DND-41 (cell line): ENCODE results near the gene ACER3.
"Not testable (repeated sequence)": the region's sequence is repeated elsewhere in the genome, so short reads cannot be mapped to it uniquely, and the experiment has no call there.

ENCODE experiments used
- ATAC-seq: fragments of 200-7000 bp; cut with Tn5 transposase; 3 replicates; pipeline ENCODE4 v1.9.1; 2021; ENCODE audit warnings: low read depth; ENCODE audit not compliant: insufficient read depth
- DNase-seq: peaks from one replicate; pipeline ENCODE4 v3.0.0-alpha.2; 2020
- H2AFZ ChIP-seq: 2 replicates; pipeline ENCODE4 v1.6.0; 2012; ENCODE audit warnings: low read depth, low read length
- H3K27ac ChIP-seq: 2 replicates; pipeline ENCODE4 v1.5.1; 2012; ENCODE audit warnings: low read length, inconsistent platforms
- H3K27me3 ChIP-seq: fragments of 200-600 bp; sonication (generic); 2 replicates; pipeline ENCODE4 v1.6.0; 2012; ENCODE audit warnings: low read length, mild to moderate bottlenecking, inconsistent platforms; ENCODE audit not compliant: insufficient read depth, poor library complexity
- H3K36me3 ChIP-seq: 2 replicates; pipeline ENCODE4 v1.5.1; 2012; ENCODE audit warnings: low read length, inconsistent platforms; ENCODE audit not compliant: insufficient read depth
- H3K4me1 ChIP-seq: 2 replicates; pipeline ENCODE4 v1.5.1; 2012; ENCODE audit warnings: mild to moderate bottlenecking, low read length; ENCODE audit not compliant: insufficient read depth
- H3K4me2 ChIP-seq: 2 replicates; pipeline ENCODE4 v1.6.0; 2012; ENCODE audit warnings: mild to moderate bottlenecking, moderate library complexity, low read length, inconsistent platforms; ENCODE audit not compliant: insufficient read depth
- H3K4me3 ChIP-seq, 2 experiments: fragments of 200-600 bp in 1 of 2; shearing (Covaris generic) in 1 of 2; 2 replicates each; pipeline ENCODE4 v1.5.1; 2012 to 2016; ENCODE audit warnings: inconsistent platforms in 2 of 2, low read length in 2 of 2, mild to moderate bottlenecking in 2 of 2, low read depth in 1 of 2, moderate library complexity in 1 of 2
- H3K79me2 ChIP-seq: 2 replicates; pipeline ENCODE4 v1.6.0; 2012; ENCODE audit warnings: low read length, inconsistent platforms; ENCODE audit not compliant: insufficient read depth
- H3K9ac ChIP-seq: 2 replicates; pipeline ENCODE4 v1.6.0; 2012; ENCODE audit warnings: low read depth, mild to moderate bottlenecking, inconsistent platforms, low read length, moderate library complexity
- H3K9me3 ChIP-seq: 2 replicates; pipeline ENCODE4 v1.5.1; 2012; ENCODE audit warnings: low read length, moderate library complexity, mild to moderate bottlenecking, inconsistent platforms; ENCODE audit not compliant: insufficient read depth, severe bottlenecking
- H4K20me1 ChIP-seq: 2 replicates; pipeline ENCODE4 v1.6.0; 2012; ENCODE audit warnings: low read length; ENCODE audit not compliant: insufficient read depth
- EZH2 ChIP-seq: IDR thresholded peaks from 3 replicates; pipeline ENCODE4 v1.6.1; 2012; ENCODE audit warnings: borderline replicate concordance, low read depth, mild to moderate bottlenecking, moderate library complexity, low read length, inconsistent platforms; ENCODE audit not compliant: severe bottlenecking
- TF ChIP-seq, protein P1 (sequence below): IDR thresholded peaks from 2 replicates; pipeline ENCODE4 v1.5.1; 2012; ENCODE audit warnings: borderline replicate concordance, low read length, moderate library complexity, mild to moderate bottlenecking; ENCODE audit not compliant: poor library complexity, severe bottlenecking; ENCODE audit errors: extremely low read depth

Gene ACER3

DNA sequence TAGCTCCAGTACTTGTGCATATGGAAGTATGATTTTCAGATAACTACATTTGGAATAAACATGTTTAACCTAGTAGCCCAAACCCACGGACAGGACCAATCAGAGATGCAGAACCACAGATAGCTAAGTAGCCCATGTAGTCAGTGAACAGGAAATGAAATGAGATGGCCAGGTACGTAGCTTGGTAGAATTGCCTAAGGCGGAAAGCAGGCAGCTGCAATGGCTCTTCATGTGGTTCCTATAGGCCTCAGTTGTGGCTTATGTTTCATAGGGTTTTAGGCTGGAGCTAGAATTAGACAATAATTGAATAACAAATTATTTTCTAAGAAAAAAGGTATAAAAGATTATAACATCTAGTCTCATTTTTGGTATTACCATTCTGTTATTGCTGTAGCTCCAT lies 87.1 kb downstream of the ACER3 start:
- DNase-seq, result no peak
- no peak overlapping the region for H2AFZ ChIP-seq
- H3K9ac ChIP-seq, result no peak overlapping the region
- H3K79me2 ChIP-seq, result no peaks in the 10 kb centered on the region
- TF ChIP-seq, protein P1, sequence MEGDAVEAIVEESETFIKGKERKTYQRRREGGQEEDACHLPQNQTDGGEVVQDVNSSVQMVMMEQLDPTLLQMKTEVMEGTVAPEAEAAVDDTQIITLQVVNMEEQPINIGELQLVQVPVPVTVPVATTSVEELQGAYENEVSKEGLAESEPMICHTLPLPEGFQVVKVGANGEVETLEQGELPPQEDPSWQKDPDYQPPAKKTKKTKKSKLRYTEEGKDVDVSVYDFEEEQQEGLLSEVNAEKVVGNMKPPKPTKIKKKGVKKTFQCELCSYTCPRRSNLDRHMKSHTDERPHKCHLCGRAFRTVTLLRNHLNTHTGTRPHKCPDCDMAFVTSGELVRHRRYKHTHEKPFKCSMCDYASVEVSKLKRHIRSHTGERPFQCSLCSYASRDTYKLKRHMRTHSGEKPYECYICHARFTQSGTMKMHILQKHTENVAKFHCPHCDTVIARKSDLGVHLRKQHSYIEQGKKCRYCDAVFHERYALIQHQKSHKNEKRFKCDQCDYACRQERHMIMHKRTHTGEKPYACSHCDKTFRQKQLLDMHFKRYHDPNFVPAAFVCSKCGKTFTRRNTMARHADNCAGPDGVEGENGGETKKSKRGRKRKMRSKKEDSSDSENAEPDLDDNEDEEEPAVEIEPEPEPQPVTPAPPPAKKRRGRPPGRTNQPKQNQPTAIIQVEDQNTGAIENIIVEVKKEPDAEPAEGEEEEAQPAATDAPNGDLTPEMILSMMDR, result no peak
- no peak for TF ChIP-seq EZH2
- H4K20me1 ChIP-seq, result no peaks in the 10 kb centered on the region
- no peaks in the 10 kb centered on the region for H3K27me3 ChIP-seq
- no peaks in the 10 kb centered on the region for H3K4me1 ChIP-seq
- no peak overlapping the region for H3K4me3 ChIP-seq
- H3K27ac ChIP-seq, result no peak overlapping the region
- H3K4me2 ChIP-seq, result no peak overlapping the region
- peaks cover 7% of the 10 kb centered on the region for H3K9me3 ChIP-seq
- ATAC-seq, result peak; percentile 69
- no peaks in the 10 kb centered on the region for H3K36me3 ChIP-seq

DNA sequence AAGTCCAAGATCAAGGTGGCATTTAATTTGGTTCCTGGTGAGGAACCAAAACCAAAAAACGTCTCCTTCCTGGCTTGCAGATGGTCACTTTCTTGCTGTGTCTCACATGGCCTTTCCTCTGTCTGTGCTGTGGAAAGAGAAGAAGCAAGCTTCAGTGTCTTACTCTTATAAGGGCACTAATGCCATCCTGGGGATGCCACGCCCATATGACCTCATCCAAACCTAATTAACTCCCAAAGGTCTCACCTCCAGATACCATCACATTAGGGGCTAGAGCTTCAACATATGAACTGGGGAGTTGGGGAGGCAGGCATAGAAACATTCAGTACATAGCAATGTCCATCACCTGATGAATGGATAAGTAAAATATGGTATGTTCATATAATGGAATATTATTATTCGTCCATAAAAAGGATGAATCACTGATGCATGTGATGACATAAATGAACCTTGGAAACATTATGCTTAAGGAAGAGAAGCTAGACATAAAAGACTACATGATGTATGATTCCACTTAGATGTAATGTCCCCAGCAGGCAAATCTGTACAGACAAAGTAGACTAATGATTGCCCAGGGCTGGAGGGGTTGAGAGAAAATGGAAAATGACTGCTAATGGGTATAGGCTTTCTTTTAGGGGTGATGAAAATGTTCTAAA lies 94.9 kb downstream of the ACER3 start:
- no peak for ATAC-seq
- TF ChIP-seq, protein P1, result no peak

DNA sequence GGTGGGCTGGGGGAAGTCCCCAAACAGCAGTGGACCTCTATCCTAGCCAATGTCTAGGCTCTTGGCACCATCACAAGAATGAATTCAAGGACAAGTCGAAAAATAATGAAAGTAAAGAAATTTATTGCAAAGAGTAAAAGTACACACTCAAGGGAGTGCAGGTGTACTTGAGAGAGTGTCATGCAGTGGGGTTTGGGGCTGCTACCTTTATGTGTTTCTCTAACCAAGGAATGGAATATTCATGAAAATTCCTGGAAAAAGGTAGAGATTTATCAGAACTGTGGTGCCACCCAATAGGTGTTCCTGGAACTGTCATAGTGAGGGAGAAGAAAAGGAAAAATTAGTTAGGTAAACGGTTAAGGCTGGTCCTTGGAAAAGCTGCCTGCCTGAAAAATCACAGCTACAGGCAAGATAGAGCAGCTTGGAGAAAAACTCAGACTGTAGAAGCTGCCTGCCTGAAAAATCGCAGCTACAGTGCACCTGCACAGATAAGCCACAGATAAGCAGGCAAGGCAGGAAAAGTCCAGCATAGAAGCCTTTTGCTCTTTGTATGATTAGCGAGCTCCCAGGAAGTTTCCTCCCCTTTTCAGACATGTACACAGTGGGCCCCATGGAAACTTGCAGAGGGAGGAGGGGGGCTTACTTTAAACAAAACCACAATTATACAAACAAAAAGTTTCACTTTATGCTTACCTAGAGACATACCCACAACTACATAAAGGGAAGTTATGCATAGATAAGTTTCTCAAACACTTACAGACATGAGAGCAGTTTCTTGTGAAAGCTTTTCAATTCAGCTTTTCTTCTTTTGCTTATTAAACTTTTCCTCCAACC lies 102.1 kb downstream of the ACER3 start:
- Histone ChIP-seq H4K20me1 (0 out of 2 replicates have a peak, but pooled peaks cover 6% of the 10 kb centered on the region), H3K4me3 (0 out of 4 replicates have a peak overlapping the region, but pooled peaks of 1 of the 2 experiments have one; percentile 10), H3K27me3 (no peaks in the 10 kb centered on the region), H3K79me2 (no peaks in the 10 kb centered on the region), H3K27ac (peak overlapping the region; percentile 40), H3K4me2 (peak overlapping the region; percentile 55), H2AFZ (no peak overlapping the region), H3K36me3 (peaks cover 9% of the 10 kb centered on the region; the same call in 1 of the 2 replicates), H3K9me3 (no peaks in the 10 kb centered on the region), H3K4me1 (peaks cover 19% of the 10 kb centered on the region), H3K9ac (no peak overlapping the region)
- TF ChIP-seq, protein P1, result no peak
- no peak for TF ChIP-seq EZH2
- peak; percentile 98 for ATAC-seq
- DNase-seq, result peak; percentile 77

More for the DNA sequence above, 94.9 kb downstream of the ACER3 start:
- Histone ChIP-seq H3K79me2 (no peaks in the 10 kb centered on the region), H3K9ac (no peak overlapping the region), H3K27me3 (no peaks in the 10 kb centered on the region), H3K4me3 (no peak overlapping the region), H3K36me3 (peaks cover 1% of the 10 kb centered on the region; the same call in 1 of the 2 replicates), H3K9me3 (no peaks in the 10 kb centered on the region), H2AFZ (no peak overlapping the region), H3K4me1 (no peaks in the 10 kb centered on the region), H4K20me1 (no peaks in the 10 kb centered on the region), H3K4me2 (no peak overlapping the region), H3K27ac (no peak overlapping the region)
- no peak for DNase-seq

DNA sequence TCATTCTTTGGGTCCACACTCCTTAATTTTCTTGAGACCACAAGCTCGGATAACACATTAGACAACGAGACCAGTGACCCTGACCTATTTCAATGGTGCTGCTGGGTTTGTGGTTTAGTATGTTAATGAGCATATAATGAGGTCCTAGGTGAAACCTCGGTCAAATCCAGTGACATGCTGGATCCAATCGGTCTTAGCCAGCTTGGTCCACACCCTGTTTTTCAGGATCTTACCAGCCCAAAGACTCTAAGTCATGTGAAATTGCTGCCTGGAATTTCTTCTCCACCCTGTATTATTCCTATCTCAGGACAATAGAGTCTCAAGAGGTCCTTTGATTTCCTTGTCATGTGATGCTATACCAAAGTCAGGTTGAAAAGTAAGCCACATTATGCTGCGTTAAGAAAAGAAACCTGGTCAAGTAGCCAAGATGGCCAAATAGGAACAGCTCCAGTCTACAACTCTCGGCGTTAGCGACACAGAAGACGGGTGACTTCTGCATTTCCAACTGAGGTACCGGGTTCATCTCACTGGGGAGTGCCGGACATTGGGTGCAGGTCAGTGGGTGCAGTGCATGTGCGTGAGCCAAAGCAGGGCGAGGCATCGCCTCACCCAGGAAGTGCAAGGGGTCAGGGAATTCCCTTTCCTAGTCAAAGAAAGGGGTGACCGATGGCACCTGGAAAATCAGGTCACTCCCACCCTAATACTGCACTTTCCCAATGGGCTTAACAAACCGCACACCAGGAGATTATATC lies 102.9 kb downstream of the ACER3 start:
- not testable (repeated sequence) for H3K9ac ChIP-seq
- ATAC-seq, result peak; percentile 15; the same call in 2 of the 3 replicates

More for the DNA sequence above, 102.9 kb downstream of the ACER3 start:
- Histone ChIP-seq H3K4me1 (peaks cover 19% of the 10 kb centered on the region), H3K4me3 (peak overlapping the region in 1 of 2 experiments; percentile 23; a peak in 1 of 4 replicates), H3K4me2 (peak overlapping the region; percentile 55), H3K27ac (peak overlapping the region; percentile 40)
- not testable (repeated sequence) for H3K79me2 ChIP-seq, DNase-seq, H4K20me1 ChIP-seq, H3K36me3 ChIP-seq, H3K9me3 ChIP-seq, H2AFZ ChIP-seq, H3K27me3 ChIP-seq
